KMS-11 (cell line): ENCODE data around the gene DTD1.

Source experiments
- H2AFZ ChIP-seq: fragments of 200-600 bp; sonication (generic); 2 replicates; pipeline ENCODE4 v1.6.1; 2016; ENCODE audit warnings: antibody characterized with exemption, mixed run types, low read depth
- H3K27ac ChIP-seq: fragments of 200-600 bp; sonication (generic); 2 replicates; pipeline ENCODE4 v1.6.1; 2016; ENCODE audit warnings: mild to moderate bottlenecking, mixed run types
- H3K27me3 ChIP-seq: fragments of 200-600 bp; sonication (generic); 2 replicates; pipeline ENCODE4 v1.6.1; 2017; ENCODE audit warnings: mild to moderate bottlenecking, low read depth, mixed run types, moderate library complexity; ENCODE audit not compliant: insufficient read depth
- H3K36me3 ChIP-seq: fragments of 200-600 bp; sonication (generic); 2 replicates; pipeline ENCODE4 v1.6.1; 2017; ENCODE audit warnings: mild to moderate bottlenecking, mixed run types; ENCODE audit not compliant: insufficient read depth
- H3K4me1 ChIP-seq: fragments of 200-600 bp; sonication (generic); 2 replicates; pipeline ENCODE4 v1.6.1; 2016; ENCODE audit warnings: mild to moderate bottlenecking, low read depth, mixed run types; ENCODE audit not compliant: poor library complexity, severe bottlenecking
- H3K4me2 ChIP-seq: fragments of 200-600 bp; sonication (generic); 2 replicates; pipeline ENCODE4 v1.7.0; 2016; ENCODE audit warnings: mild to moderate bottlenecking, mixed run types
- H3K4me3 ChIP-seq: fragments of 200-600 bp; sonication (generic); IDR thresholded peaks from 2 replicates; pipeline ENCODE4 v1.6.1; 2017; ENCODE audit warnings: low read depth, low read length, mixed read lengths; ENCODE audit not compliant: insufficient read depth
- H3K79me2 ChIP-seq: fragments of 200-600 bp; sonication (generic); 2 replicates; pipeline ENCODE4 v1.6.1; 2016; ENCODE audit warnings: low read depth, mixed run types; ENCODE audit not compliant: insufficient read depth
- H3K9ac ChIP-seq: fragments of 200-600 bp; sonication (generic); 2 replicates; pipeline ENCODE4 v1.6.1; 2016; ENCODE audit warnings: mild to moderate bottlenecking, mixed run types
- H4K20me1 ChIP-seq: fragments of 200-600 bp; sonication (generic); 2 replicates; pipeline ENCODE4 v1.6.1; 2016; ENCODE audit warnings: mild to moderate bottlenecking, mixed run types; ENCODE audit not compliant: insufficient read depth
- TF ChIP-seq, protein P1 (sequence below): fragments of 200-600 bp; sonication (generic); conservative IDR thresholded peaks from 2 replicates; pipeline ENCODE4 v1.6.1; 2017; ENCODE audit warnings: low read depth, mild to moderate bottlenecking, antibody characterized with exemption, low read length, moderate library complexity, mixed read lengths

Gene DTD1

DNA sequence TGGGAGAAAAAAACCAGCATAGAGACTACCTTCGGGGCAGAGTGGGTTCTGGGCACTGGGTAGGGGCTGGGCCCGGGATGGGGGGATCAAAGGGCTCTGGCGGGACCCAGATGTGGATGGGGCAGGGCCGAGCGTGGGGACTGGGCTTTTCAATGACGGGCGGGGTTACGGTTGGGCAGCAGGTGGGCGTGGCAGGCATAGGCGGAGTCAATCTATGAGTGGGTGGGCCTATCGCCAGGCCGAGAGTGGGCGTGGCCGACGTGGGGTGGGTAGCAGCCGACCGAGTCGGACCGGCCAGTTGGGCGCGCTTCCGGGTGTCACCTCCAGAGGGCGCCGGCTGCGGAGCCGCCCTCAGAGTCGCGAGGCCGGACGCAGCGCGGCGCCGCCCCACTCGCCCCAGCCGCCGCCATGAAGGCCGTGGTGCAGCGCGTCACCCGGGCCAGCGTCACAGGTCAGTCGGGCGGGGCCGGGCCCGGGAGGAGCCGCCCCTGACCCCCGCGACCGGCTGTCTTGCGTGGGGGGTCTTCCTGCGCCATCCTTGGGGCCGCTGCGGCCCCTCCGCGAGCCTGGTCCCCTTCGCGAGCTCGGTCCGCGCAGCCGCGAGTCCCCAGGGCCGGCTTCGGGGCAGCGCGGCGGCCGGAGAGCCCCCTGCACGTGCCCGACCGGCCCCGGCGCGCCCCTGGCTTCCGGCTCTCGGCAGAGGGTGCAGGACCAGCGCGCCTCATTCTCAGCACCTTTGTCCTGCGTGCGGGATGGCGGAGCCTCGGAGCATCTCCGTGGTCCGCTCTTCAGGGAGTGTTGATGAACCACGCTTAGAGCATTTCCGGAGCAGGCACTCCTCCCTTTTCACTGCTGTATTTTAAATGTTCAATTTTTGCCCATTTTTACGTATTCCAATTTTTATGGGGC, at the start of gene DTD1:
TSS of gene DTD1 (plus strand) at position 390 of the 909 bp plus-strand sequence. CDS start at position 409, 19 bp downstream.
- no peaks in the 10 kb centered on the region for H3K27me3 ChIP-seq
- H3K4me3 ChIP-seq = no peak within 1 kb of the TSS
- H3K79me2 ChIP-seq = no peaks in the 10 kb centered on the region
- H3K4me2 ChIP-seq = peak within 1 kb of the TSS; percentile 80
- TF ChIP-seq, protein P1, sequence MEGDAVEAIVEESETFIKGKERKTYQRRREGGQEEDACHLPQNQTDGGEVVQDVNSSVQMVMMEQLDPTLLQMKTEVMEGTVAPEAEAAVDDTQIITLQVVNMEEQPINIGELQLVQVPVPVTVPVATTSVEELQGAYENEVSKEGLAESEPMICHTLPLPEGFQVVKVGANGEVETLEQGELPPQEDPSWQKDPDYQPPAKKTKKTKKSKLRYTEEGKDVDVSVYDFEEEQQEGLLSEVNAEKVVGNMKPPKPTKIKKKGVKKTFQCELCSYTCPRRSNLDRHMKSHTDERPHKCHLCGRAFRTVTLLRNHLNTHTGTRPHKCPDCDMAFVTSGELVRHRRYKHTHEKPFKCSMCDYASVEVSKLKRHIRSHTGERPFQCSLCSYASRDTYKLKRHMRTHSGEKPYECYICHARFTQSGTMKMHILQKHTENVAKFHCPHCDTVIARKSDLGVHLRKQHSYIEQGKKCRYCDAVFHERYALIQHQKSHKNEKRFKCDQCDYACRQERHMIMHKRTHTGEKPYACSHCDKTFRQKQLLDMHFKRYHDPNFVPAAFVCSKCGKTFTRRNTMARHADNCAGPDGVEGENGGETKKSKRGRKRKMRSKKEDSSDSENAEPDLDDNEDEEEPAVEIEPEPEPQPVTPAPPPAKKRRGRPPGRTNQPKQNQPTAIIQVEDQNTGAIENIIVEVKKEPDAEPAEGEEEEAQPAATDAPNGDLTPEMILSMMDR = 0 out of 2 replicates have a peak, but pooled peaks have one; percentile 37
- peak within 1 kb of the TSS; percentile 88 for H2AFZ ChIP-seq
- no peaks in the 10 kb centered on the region for H4K20me1 ChIP-seq
- peak within 1 kb of the TSS; percentile 61; the same call in 1 of the 2 replicates for H3K9ac ChIP-seq
- H3K27ac ChIP-seq = no peak within 1 kb of the TSS
- peaks cover 11% of the 10 kb centered on the region for H3K4me1 ChIP-seq
- H3K36me3 ChIP-seq = no peaks in the 10 kb centered on the region

DNA sequence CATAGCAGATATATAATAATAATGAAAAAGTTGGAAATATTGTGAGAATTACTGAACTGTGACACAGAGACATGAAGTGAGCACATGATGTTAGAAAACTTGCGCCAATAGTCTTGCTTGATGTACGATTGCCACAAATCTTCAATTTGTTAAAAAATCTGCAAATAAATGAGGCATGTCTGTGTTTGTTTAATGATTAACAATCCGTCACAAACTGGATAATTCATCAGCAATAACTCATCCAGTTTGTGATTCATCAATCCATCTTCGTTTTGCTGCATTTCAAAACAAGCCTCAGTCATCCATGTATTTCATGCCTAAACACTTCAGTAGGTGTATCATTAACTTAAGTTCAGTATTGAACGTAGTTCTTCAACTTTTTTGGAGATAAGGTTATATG, 46.1 kb upstream of the DTD1 start:
- no peak overlapping the region for H3K4me3 ChIP-seq
- no peaks in the 10 kb centered on the region for H3K27me3 ChIP-seq
- H3K27ac ChIP-seq = no peak overlapping the region
- H3K36me3 ChIP-seq = no peaks in the 10 kb centered on the region
- H3K9ac ChIP-seq = no peak overlapping the region
- TF ChIP-seq, protein P1 = no peak
- H2AFZ ChIP-seq = no peak overlapping the region
- no peaks in the 10 kb centered on the region for H4K20me1 ChIP-seq
- H3K4me1 ChIP-seq = no peaks in the 10 kb centered on the region
- H3K79me2 ChIP-seq = no peaks in the 10 kb centered on the region
- H3K4me2 ChIP-seq = no peak overlapping the region

- H2AFZ ChIP-seq = no peak overlapping the region
These were observed 44.6 kb upstream of the DTD1 start for GRCh38 chr20:18543216-18543615.

DNA sequence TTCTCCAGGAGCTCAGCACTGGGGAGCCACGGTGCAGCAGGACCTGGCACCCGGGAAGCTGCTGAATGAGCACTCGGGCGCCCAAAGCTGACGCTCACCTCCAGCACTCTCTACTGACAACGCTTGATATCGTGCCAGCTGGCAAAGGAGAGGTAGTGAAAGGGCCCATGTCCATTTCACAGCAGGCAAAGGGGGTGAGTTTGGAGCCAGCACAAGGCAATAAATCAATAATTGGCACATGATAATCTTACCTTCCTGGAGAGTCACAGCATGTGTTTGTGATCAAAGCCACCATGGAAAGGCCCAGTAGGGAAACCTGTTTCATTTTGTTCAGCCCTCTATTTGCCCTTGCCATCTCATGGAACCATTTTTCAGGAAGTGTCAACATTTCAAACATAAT, 43.9 kb upstream of the DTD1 start:
- H3K79me2 ChIP-seq = no peaks in the 10 kb centered on the region
- TF ChIP-seq, protein P1 = no peak
- H3K27ac ChIP-seq = no peak overlapping the region
- H3K4me3 ChIP-seq = no peak overlapping the region
- no peaks in the 10 kb centered on the region for H3K36me3 ChIP-seq
- H3K9ac ChIP-seq = no peak overlapping the region
- no peak overlapping the region for H2AFZ ChIP-seq
- H3K4me2 ChIP-seq = no peak overlapping the region
- no peaks in the 10 kb centered on the region for H3K4me1 ChIP-seq
- H4K20me1 ChIP-seq = no peaks in the 10 kb centered on the region
- no peaks in the 10 kb centered on the region for H3K27me3 ChIP-seq

More at GRCh38 chr20:18543216-18543615, 44.6 kb upstream of the DTD1 start:
- Histone ChIP-seq H3K27me3 (no peaks in the 10 kb centered on the region), H3K4me3 (no peak overlapping the region), H3K4me2 (no peak overlapping the region), H3K36me3 (no peaks in the 10 kb centered on the region), H3K27ac (no peak overlapping the region), H3K9ac (no peak overlapping the region), H3K79me2 (no peaks in the 10 kb centered on the region), H4K20me1 (no peaks in the 10 kb centered on the region), H3K4me1 (no peaks in the 10 kb centered on the region)
- TF ChIP-seq, protein P1 = no peak
